ENCODE results near the gene MRAP. TPM values are rescaled to one million over a fixed set of nuclear protein-coding genes. Genes with fewer than 3 reads are reported as not detected.

Gene MRAP
- total RNA-seq, 1 experiment from 2014 or later = not detected

GRCh38 chr21:32297449-32297848 is 1.2 kb upstream of the MRAP start:
- Histone ChIP-seq H3K36me3 (ENCODE audit: control insufficient read depth in 1 of 2, insufficient read depth in 2 of 2, low read length in 2 of 2) (peaks cover 0 to 8% of the 10 kb centered on the region in 2 experiments; a peak in 2 of 4 replicates), H3K4me2 (ENCODE audit: low read length) (no peak overlapping the region), H3K27me3 (ENCODE audit: insufficient read depth, low read length) (no peaks in the 10 kb centered on the region), H3K9ac (ENCODE audit: low read length) (no peak overlapping the region), H2AFZ (ENCODE audit: low read depth, low read length, poor library complexity, severe bottlenecking) (no peak overlapping the region), H3K27ac (ENCODE audit: low read depth, low read length) (no peak overlapping the region), H3K4me1 (ENCODE audit: control insufficient read depth in 1 of 2, insufficient read depth in 2 of 2, low read length in 2 of 2) (no peaks in the 10 kb centered on the region), H3K9me2 (ENCODE audit: insufficient read depth) (no peaks in the 10 kb centered on the region), H4K20me1 (ENCODE audit: insufficient read depth) (no peaks in the 10 kb centered on the region), H3K9me3 (ENCODE audit: control insufficient read depth in 1 of 2, insufficient read depth in 1 of 2, low read depth in 1 of 2, low read length in 2 of 2) (no peaks in the 10 kb centered on the region), H3K79me2 (ENCODE audit: insufficient read depth, low read length) (no peaks in the 10 kb centered on the region), H3K4me3 (replicated peaks in 1 of 2; ENCODE audit: low read depth in 1 of 2, low read length in 2 of 2) (no peak overlapping the region)
- no TSS peak for BruUV-seq (replicated peaks)
- ATAC-seq (no peak), DNase-seq (ENCODE audit: low read depth, low spot score) (no peak)
- ChIA-PET CTCF (no interaction called here), POLR2A (no interaction called here), RAD21 (ENCODE audit: low non-redundant PET in 1 of 2, low total read pairs in 2 of 2, uncharacterized antibody in 2 of 2, unreplicated experiment in 2 of 2) (no interaction called here)
- TF ChIP-seq EGR1 (IDR thresholded peaks at IDR 0.05; ENCODE audit: low read depth) = no peak
- TF ChIP-seq YY1 (IDR thresholded peaks at IDR 0.05; ENCODE audit: extremely low read depth, insufficient replicate concordance, low read depth, low read length) = no peak
- TF ChIP-seq SP1 (IDR thresholded peaks at IDR 0.05; ENCODE audit: low read depth) = no peak
- no peak for TF ChIP-seq EZH2 (IDR thresholded peaks at IDR 0.05)
- no peak for TF ChIP-seq REST (IDR thresholded peaks at IDR 0.05; ENCODE audit: low read depth)
- TF ChIP-seq, protein P1, sequence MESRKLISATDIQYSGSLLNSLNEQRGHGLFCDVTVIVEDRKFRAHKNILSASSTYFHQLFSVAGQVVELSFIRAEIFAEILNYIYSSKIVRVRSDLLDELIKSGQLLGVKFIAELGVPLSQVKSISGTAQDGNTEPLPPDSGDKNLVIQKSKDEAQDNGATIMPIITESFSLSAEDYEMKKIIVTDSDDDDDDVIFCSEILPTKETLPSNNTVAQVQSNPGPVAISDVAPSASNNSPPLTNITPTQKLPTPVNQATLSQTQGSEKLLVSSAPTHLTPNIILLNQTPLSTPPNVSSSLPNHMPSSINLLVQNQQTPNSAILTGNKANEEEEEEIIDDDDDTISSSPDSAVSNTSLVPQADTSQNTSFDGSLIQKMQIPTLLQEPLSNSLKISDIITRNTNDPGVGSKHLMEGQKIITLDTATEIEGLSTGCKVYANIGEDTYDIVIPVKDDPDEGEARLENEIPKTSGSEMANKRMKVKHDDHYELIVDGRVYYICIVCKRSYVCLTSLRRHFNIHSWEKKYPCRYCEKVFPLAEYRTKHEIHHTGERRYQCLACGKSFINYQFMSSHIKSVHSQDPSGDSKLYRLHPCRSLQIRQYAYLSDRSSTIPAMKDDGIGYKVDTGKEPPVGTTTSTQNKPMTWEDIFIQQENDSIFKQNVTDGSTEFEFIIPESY (IDR thresholded peaks at IDR 0.05; ENCODE audit: extremely low read depth, insufficient replicate concordance, low read length) = no peak
- TF ChIP-seq FOSL1 (IDR thresholded peaks at IDR 0.05; ENCODE audit: low read depth) = no peak
- no peak for TF ChIP-seq ZNF274 (IDR thresholded peaks at IDR 0.05; ENCODE audit: low read depth, low read length)
- TF ChIP-seq RAD21 (IDR thresholded peaks at IDR 0.05; ENCODE audit: low read depth) = no peak
- no peak for TF ChIP-seq POLR2A (IDR thresholded peaks at IDR 0.05; ENCODE audit: borderline replicate concordance, extremely low read depth, insufficient read depth, insufficient read length)
- no peak for TF ChIP-seq TCF7L2 (IDR thresholded peaks at IDR 0.05; ENCODE audit: borderline replicate concordance, extremely low read depth, insufficient read depth, insufficient read length)
- TF ChIP-seq ELF1 (IDR thresholded peaks at IDR 0.05; ENCODE audit: borderline replicate concordance, low read depth) = no peak
- no peak for TF ChIP-seq ATF3 (IDR thresholded peaks at IDR 0.05)
- no peak for TF ChIP-seq JUND (IDR thresholded peaks at IDR 0.05)
- no peak for TF ChIP-seq SRF (IDR thresholded peaks at IDR 0.05; ENCODE audit: low read depth)
- TF ChIP-seq SIN3A (IDR thresholded peaks at IDR 0.05; ENCODE audit: low read depth) = no peak
- intact Hi-C loops (cut with micrococcal nuclease) = no loop called here

Measured in HCT116 (cell line).